Astrocyte (in vitro differentiated cells and primary cell): ENCODE data around the gene AKAP13. TPM values are rescaled to one million over a fixed set of nuclear protein-coding genes. Genes with fewer than 3 reads are reported as not detected.

Source experiments
- DNase-seq: peaks from one replicate; pipeline ENCODE4 v3.0.0-alpha.2; 2010; ENCODE audit warnings: low read depth
- FAIRE-seq: peaks from 2 replicates; lab custom pipeline; 2011; peaks lifted over from hg19 to GRCh38; lab: Jason Lieb, UNC
- H2AFZ ChIP-seq: 2 replicates; pipeline ENCODE4 v1.6.0; 2012; ENCODE audit warnings: low read depth, low read length, inconsistent platforms
- H3K27ac ChIP-seq: 2 replicates; pipeline ENCODE4 v1.5.1; 2011; ENCODE audit warnings: low read depth, low read length, inconsistent platforms
- H3K27me3 ChIP-seq: 2 replicates; pipeline ENCODE4 v1.6.0; 2011; ENCODE audit warnings: low read length, inconsistent platforms; ENCODE audit not compliant: insufficient read depth
- H3K36me3 ChIP-seq: 2 replicates; pipeline ENCODE4 v1.5.1; 2011; ENCODE audit warnings: low read length, inconsistent platforms; ENCODE audit not compliant: insufficient read depth
- H3K4me1 ChIP-seq: 2 replicates; pipeline ENCODE4 v1.5.1; 2011; ENCODE audit warnings: low read length, inconsistent platforms; ENCODE audit not compliant: insufficient read depth
- H3K4me2 ChIP-seq: 2 replicates; pipeline ENCODE4 v1.6.0; 2012; ENCODE audit warnings: low read length, inconsistent platforms
- H3K4me3 ChIP-seq: 2 replicates; pipeline ENCODE4 v1.5.1; 2011; ENCODE audit warnings: low read depth, mild to moderate bottlenecking, low read length, inconsistent platforms; ENCODE audit not compliant: insufficient read depth
- H3K79me2 ChIP-seq: 2 replicates; pipeline ENCODE4 v1.6.0; 2012; ENCODE audit warnings: mild to moderate bottlenecking, low read length, inconsistent platforms; ENCODE audit not compliant: insufficient read depth
- H3K9ac ChIP-seq: 2 replicates; pipeline ENCODE4 v1.6.0; 2012; ENCODE audit warnings: mild to moderate bottlenecking, low read length, inconsistent platforms
- H3K9me3 ChIP-seq: 2 replicates; pipeline ENCODE4 v1.5.1; 2012; ENCODE audit warnings: low read depth, mild to moderate bottlenecking, low read length, inconsistent platforms; ENCODE audit not compliant: insufficient read depth
- H4K20me1 ChIP-seq: 2 replicates; pipeline ENCODE4 v1.6.0; 2012; ENCODE audit warnings: low read length, inconsistent platforms; ENCODE audit not compliant: insufficient read depth
- H3K27ac Mint-ChIP-seq: one replicate; pipeline ENCODE4 v1.8.0; 2021; ENCODE audit warnings: mild to moderate bottlenecking, mixed read lengths; ENCODE audit not compliant: unreplicated experiment
- H3K27me3 Mint-ChIP-seq: one replicate; pipeline ENCODE4 v1.8.0; 2021; ENCODE audit warnings: low read depth, mixed read lengths; ENCODE audit not compliant: unreplicated experiment
- H3K36me3 Mint-ChIP-seq: one replicate; pipeline ENCODE4 v1.8.0; 2021; ENCODE audit warnings: low read depth, mixed read lengths; ENCODE audit not compliant: unreplicated experiment
- H3K4me1 Mint-ChIP-seq: one replicate; pipeline ENCODE4 v1.8.0; 2021; ENCODE audit warnings: low read depth, mixed read lengths; ENCODE audit not compliant: unreplicated experiment
- H3K4me3 Mint-ChIP-seq: one replicate; pipeline ENCODE4 v1.8.0; 2021; ENCODE audit warnings: mild to moderate bottlenecking, moderate library complexity, mixed read lengths; ENCODE audit not compliant: unreplicated experiment
- H3K9me3 Mint-ChIP-seq: one replicate; pipeline ENCODE4 v1.8.0; 2021; ENCODE audit warnings: mild to moderate bottlenecking, mixed read lengths; ENCODE audit not compliant: unreplicated experiment
- CTCF ChIP-seq: IDR thresholded peaks from 2 replicates; pipeline ENCODE4 v1.5.1; 2011; ENCODE audit warnings: low read depth, mild to moderate bottlenecking, inconsistent platforms, low read length, moderate library complexity; ENCODE audit not compliant: insufficient read depth
- EZH2 ChIP-seq: IDR thresholded peaks from 2 replicates; pipeline ENCODE4 v1.6.1; 2012; ENCODE audit warnings: mild to moderate bottlenecking, low read length, inconsistent platforms; ENCODE audit not compliant: insufficient read depth
- total RNA-seq: library from RNA; stranded (reverse); gene quantifications from 2 replicates; pipeline ENCODE4 v1.2.1, GENCODE V29; 2021

Gene AKAP13
- total RNA-seq, 1 donor from 2014 or later, result 98.2 TPM

GRCh38 chr15:85501574-85501973, 121.2 kb downstream of the AKAP13 start:
- TF ChIP-seq CTCF (no peak), EZH2 (no peak)
- Histone ChIP-seq H3K36me3 (no peaks in the 10 kb centered on the region), H3K79me2 (peaks cover 80% of the 10 kb centered on the region), H2AFZ (no peak overlapping the region), H3K4me2 (no peak overlapping the region), H4K20me1 (peaks cover 85% of the 10 kb centered on the region), H3K4me1 (peaks cover 6% of the 10 kb centered on the region), H3K4me3 (no peak overlapping the region), H3K9me3 (no peaks in the 10 kb centered on the region), H3K27me3 (no peaks in the 10 kb centered on the region), H3K9ac (no peak overlapping the region), H3K27ac (no peak overlapping the region)
- H3K4me1 Mint-ChIP-seq, result peaks cover 46% of the 10 kb centered on the region
- no peak overlapping the region for H3K4me3 Mint-ChIP-seq
- no peak overlapping the region for H3K27ac Mint-ChIP-seq
- no peak for FAIRE-seq
- no peaks in the 10 kb centered on the region for H3K27me3 Mint-ChIP-seq
- DNase-seq, result no peak
- no peaks in the 10 kb centered on the region for H3K9me3 Mint-ChIP-seq
- H3K36me3 Mint-ChIP-seq, result no peaks in the 10 kb centered on the region

- Histone ChIP-seq H3K27me3 (no peaks in the 10 kb centered on the region), H3K4me3 (no peak overlapping the region), H2AFZ (no peak overlapping the region), H3K9me3 (no peaks in the 10 kb centered on the region), H3K27ac (no peak overlapping the region), H3K79me2 (peaks cover 80% of the 10 kb centered on the region), H3K4me2 (no peak overlapping the region), H3K36me3 (no peaks in the 10 kb centered on the region), H3K9ac (no peak overlapping the region), H3K4me1 (peaks cover 6% of the 10 kb centered on the region), H4K20me1 (peaks cover 84% of the 10 kb centered on the region)
- no peak overlapping the region for H3K27ac Mint-ChIP-seq
- no peak for FAIRE-seq
- H3K9me3 Mint-ChIP-seq, result no peaks in the 10 kb centered on the region
- peaks cover 38% of the 10 kb centered on the region for H3K4me1 Mint-ChIP-seq
- no peaks in the 10 kb centered on the region for H3K27me3 Mint-ChIP-seq
- H3K36me3 Mint-ChIP-seq, result no peaks in the 10 kb centered on the region
- TF ChIP-seq EZH2 (no peak), CTCF (no peak)
- H3K4me3 Mint-ChIP-seq, result no peak overlapping the region
- no peak for DNase-seq
Measured at GRCh38 chr15:85503151-85503799, 122.9 kb downstream of the AKAP13 start.
